H1 (cell line): ENCODE measurements around the gene FMNL2. TPM values are rescaled to one million over a fixed set of nuclear protein-coding genes. Genes with fewer than 3 reads are reported as not detected.

Experiments
- CTCF ChIA-PET: fragments of 300-600 bp; sonication (Branson Sonifier 250); formaldehyde crosslinking; loops from one replicate; lab custom pipeline; 2021; ENCODE audit not compliant: partially characterized antibody; lab: Charles Lee
- POLR2A ChIA-PET: fragments of 300-600 bp; sonication (Branson Sonifier 250); formaldehyde crosslinking; loops from one replicate; lab custom pipeline; 2021; ENCODE audit warnings: inconsistent platforms; ENCODE audit not compliant: partially characterized antibody; lab: Charles Lee
- DNase-seq, 2 experiments: peaks; one replicate each; pipeline versions ENCODE4 v3.0.0 to v3.0.0-alpha.2; 2010 to 2022; ENCODE audit warnings: low spot score in 2 of 2, low read depth in 1 of 2, mixed read lengths in 1 of 2
- FAIRE-seq: peaks from 2 replicates; lab custom pipeline; 2011; peaks lifted over from hg19 to GRCh38; lab: Jason Lieb, UNC
- H2AFZ ChIP-seq: 2 replicates; pipeline ENCODE4 v1.8.1; 2012; ENCODE audit warnings: low read length, inconsistent platforms
- H2AK5ac ChIP-seq: 2 replicates; pipeline ENCODE4 v1.6.1; 2013; ENCODE audit warnings: low read depth, low read length
- H2BK120ac ChIP-seq: replicated peaks from 2 replicates; pipeline ENCODE3; 2013; ENCODE audit warnings: low read depth, low read length, inconsistent platforms
- H2BK12ac ChIP-seq: 2 replicates; pipeline ENCODE4 v1.6.1; 2013; ENCODE audit warnings: low read depth, low read length
- H2BK15ac ChIP-seq: 2 replicates; pipeline ENCODE4 v1.6.1; 2013; ENCODE audit warnings: low read length
- H2BK20ac ChIP-seq: 2 replicates; pipeline ENCODE4 v1.6.1; 2013; ENCODE audit warnings: low read length
- H2BK5ac ChIP-seq: 2 replicates; pipeline ENCODE4 v1.6.1; 2013; ENCODE audit warnings: low read depth, low read length
- H3K14ac ChIP-seq: 2 replicates; pipeline ENCODE4 v1.6.1; 2013; ENCODE audit warnings: inconsistent platforms; ENCODE audit not compliant: insufficient read length
- H3K18ac ChIP-seq: 2 replicates; pipeline ENCODE4 v1.6.1; 2013; ENCODE audit warnings: low read length; ENCODE audit errors: extremely low read depth
- H3K23ac ChIP-seq: 2 replicates; pipeline ENCODE4 v1.6.1; 2013; ENCODE audit warnings: inconsistent platforms; ENCODE audit not compliant: insufficient read length
- H3K23me2 ChIP-seq: 2 replicates; pipeline ENCODE4 v1.6.1; 2013; ENCODE audit warnings: low read depth, low read length
- H3K27ac ChIP-seq: 2 replicates; pipeline ENCODE4 v1.6.1; 2011; ENCODE audit warnings: low read depth, low read length, inconsistent platforms
- H3K27me3 ChIP-seq, 4 experiments: replicated peaks in 1 of 4; 1 replicate in 1 of 4; 2 replicates in 3 of 4; pipeline versions ENCODE4 v1.6.1 to v1.8.1; 2011 to 2013; ENCODE audit warnings: low read length in 3 of 4, mild to moderate bottlenecking in 3 of 4, inconsistent platforms in 2 of 4, mixed read lengths in 2 of 4, moderate library complexity in 1 of 4; ENCODE audit not compliant: control insufficient read depth in 3 of 4, insufficient read depth in 3 of 4; ENCODE audit errors: extremely low read depth in 1 of 4
- H3K36me3 ChIP-seq, 4 experiments: 2 replicates each; pipeline versions ENCODE4 v1.6.1 to v1.8.1; 2011 to 2013; ENCODE audit warnings: mild to moderate bottlenecking in 4 of 4, low read length in 3 of 4, moderate library complexity in 2 of 4, control low read depth in 1 of 4, inconsistent platforms in 1 of 4; ENCODE audit not compliant: insufficient read depth in 4 of 4, control insufficient read depth in 2 of 4
- H3K4ac ChIP-seq: replicated peaks from 2 replicates; pipeline ENCODE3; 2013; ENCODE audit warnings: low read length, low read depth, mixed read lengths, inconsistent platforms; ENCODE audit not compliant: insufficient read length
- H3K4me1 ChIP-seq, 4 experiments: replicated peaks in 1 of 4; 1 replicate in 1 of 4; 2 replicates in 3 of 4; pipeline versions ENCODE4 v1.6.1 to v1.8.1; 2011 to 2013; ENCODE audit warnings: low read length in 3 of 4, inconsistent platforms in 2 of 4, mixed read lengths in 1 of 4; ENCODE audit not compliant: insufficient read depth in 4 of 4, control insufficient read depth in 3 of 4
- H3K4me2 ChIP-seq, 2 experiments: 2 replicates each; pipeline versions ENCODE4 v1.6.1 to v1.8.1; 2011 to 2013; ENCODE audit warnings: low read depth in 2 of 2, low read length in 2 of 2, control low read depth in 1 of 2, inconsistent platforms in 1 of 2, mild to moderate bottlenecking in 1 of 2; ENCODE audit not compliant: insufficient read depth in 1 of 2
- H3K4me3 ChIP-seq, 4 experiments: fragments of 200-600, 300-600 bp in 1 of 4; sonication (generic), shearing (Covaris generic), sonication (Bioruptor Twin) in 1 of 4; 2 replicates each; pipeline versions ENCODE4 v1.5.1 to v1.8.1; 2011 to 2016; ENCODE audit warnings: low read length in 4 of 4, low read depth in 3 of 4, control low read depth in 2 of 4, inconsistent platforms in 2 of 4, mild to moderate bottlenecking in 2 of 4, mixed read lengths in 1 of 4, moderate library complexity in 1 of 4; ENCODE audit not compliant: insufficient read depth in 2 of 4; ENCODE audit errors: extremely low read depth in 1 of 4
- H3K56ac ChIP-seq: replicated peaks from 2 replicates; pipeline ENCODE3; 2013; ENCODE audit warnings: low read depth, mild to moderate bottlenecking, mixed read lengths, low read length, inconsistent platforms; ENCODE audit not compliant: insufficient read length
- H3K79me1 ChIP-seq: 2 replicates; pipeline ENCODE4 v1.6.1; 2013; ENCODE audit warnings: low read depth, low read length, control low read depth
- H3K79me2 ChIP-seq, 2 experiments: 2 replicates each; pipeline versions ENCODE4 v1.6.1 to v1.8.1; 2012 to 2013; ENCODE audit warnings: low read length in 2 of 2, mild to moderate bottlenecking in 2 of 2, inconsistent platforms in 1 of 2; ENCODE audit not compliant: insufficient read depth in 2 of 2, control insufficient read depth in 1 of 2
- H3K9ac ChIP-seq, 4 experiments: replicated peaks in 1 of 4; 1 replicate in 1 of 4; 2 replicates in 3 of 4; pipeline versions ENCODE4 v1.6.1 to v1.8.1; 2011 to 2013; ENCODE audit warnings: low read depth in 3 of 4, low read length in 3 of 4, control low read depth in 2 of 4, mild to moderate bottlenecking in 2 of 4, moderate library complexity in 2 of 4, inconsistent platforms in 1 of 4; ENCODE audit errors: extremely low read depth in 1 of 4
- H3K9me3 ChIP-seq, 2 experiments: 2 replicates each; pipeline versions ENCODE4 v1.6.1 to v1.8.1; 2012 to 2013; ENCODE audit warnings: mild to moderate bottlenecking in 2 of 2, moderate library complexity in 2 of 2, control low read depth in 1 of 2, inconsistent platforms in 1 of 2, low read depth in 1 of 2, low read length in 1 of 2, mixed read lengths in 1 of 2; ENCODE audit not compliant: insufficient read depth in 2 of 2
- H4K20me1 ChIP-seq, 2 experiments: replicated peaks in 1 of 2; 2 replicates each; pipeline versions ENCODE3 to v1.8.1; 2011 to 2013; ENCODE audit warnings: inconsistent platforms in 2 of 2, low read length in 2 of 2, mild to moderate bottlenecking in 1 of 2; ENCODE audit not compliant: insufficient read depth in 2 of 2, control insufficient read depth in 1 of 2
- H4K5ac ChIP-seq: 2 replicates; pipeline ENCODE4 v1.6.1; 2013; ENCODE audit warnings: low read length, low read depth, mixed read lengths, inconsistent platforms; ENCODE audit not compliant: insufficient read length
- H4K8ac ChIP-seq: 2 replicates; pipeline ENCODE4 v1.8.0; 2013; ENCODE audit warnings: mild to moderate bottlenecking, moderate library complexity, low read length, inconsistent platforms; ENCODE audit not compliant: insufficient read depth; ENCODE audit errors: extremely low read depth
- H4K91ac ChIP-seq: replicated peaks from 2 replicates; pipeline ENCODE3; 2013; ENCODE audit warnings: low read length, mixed read lengths, inconsistent platforms; ENCODE audit not compliant: insufficient read length
- ATF3 ChIP-seq: IDR thresholded peaks from 2 replicates; pipeline ENCODE4 v1.6.1; 2011; ENCODE audit warnings: low read depth, mild to moderate bottlenecking, low read length; ENCODE audit not compliant: insufficient read depth
- BACH1 ChIP-seq: IDR thresholded peaks from 2 replicates; pipeline ENCODE4 v1.6.1; 2012; ENCODE audit warnings: low read length, improper control_type of control experiment
- CBX8 ChIP-seq: fragments of 300-800, 300-1000 bp; sonication (generic); IDR thresholded peaks from 2 replicates; pipeline ENCODE4 v1.7.1; 2016; ENCODE audit warnings: low read depth, low read length, borderline replicate concordance
- CEBPB ChIP-seq: IDR thresholded peaks from 2 replicates; pipeline ENCODE4 v1.6.1; 2012; ENCODE audit warnings: low read depth, low read length
- FOSL1 ChIP-seq: IDR thresholded peaks from 2 replicates; pipeline ENCODE4 v1.6.1; 2011; ENCODE audit warnings: mild to moderate bottlenecking, low read depth, low read length, moderate library complexity; ENCODE audit not compliant: insufficient read depth
- JUND ChIP-seq: IDR thresholded peaks from 2 replicates; pipeline ENCODE4 v1.6.1; 2011; ENCODE audit warnings: mild to moderate bottlenecking, improper control_type of control experiment, low read length
- POLR2AphosphoS5 ChIP-seq: IDR thresholded peaks from 2 replicates; pipeline ENCODE4 v1.6.1; 2011; ENCODE audit warnings: low read depth, low read length
- POU5F1 ChIP-seq: IDR thresholded peaks from 2 replicates; pipeline ENCODE4 v1.6.1; 2011; ENCODE audit warnings: low read depth, mild to moderate bottlenecking, low read length, moderate library complexity
- SIX5 ChIP-seq: IDR thresholded peaks from 2 replicates; pipeline ENCODE4 v1.6.1; 2011; ENCODE audit warnings: mild to moderate bottlenecking, low read depth, low read length
- TEAD4 ChIP-seq: IDR thresholded peaks from 2 replicates; pipeline ENCODE4 v1.6.1; 2012; ENCODE audit warnings: low read depth, low read length, inconsistent platforms, mixed read lengths
- WGBS, 2 experiments: shearing (Covaris generic) in 1 of 2; methylation state at CpG; one replicate each; pipeline versions ENCODE4 v1.1.6 to v1.1.7; 2013 to 2015; ENCODE audit warnings: low lambda C conversion rate in 2 of 2, mixed read lengths in 2 of 2, inconsistent platforms in 1 of 2, low coverage in 1 of 2, missing lambda C conversion rate in 1 of 2; ENCODE audit not compliant: insufficient replicate concordance in 2 of 2, insufficient coverage in 1 of 2, insufficient read length in 1 of 2; ENCODE audit errors: extremely low coverage in 1 of 2, missing lambda C conversion rate in 1 of 2; 5-methylcytosine and 5-hydroxymethylcytosine counted together
- polyA plus RNA-seq, 7 experiments: library from polyadenylated mRNA; depleted of rRNA in 3 of 7; stranded (reverse) in 5 of 7; unstranded in 2 of 7; fragments of >200 nt in 5 of 7; fragments of 200-250 nt in 2 of 7; gene quantifications; 1 replicate in 5 of 7; 2 replicates in 1 of 7; 4 replicates in 1 of 7; pipeline versions ENCODE4 v1.2.1 to v1.2.3, GENCODE V29; 2011 to 2013; ENCODE audit warnings: missing spikeins in 2 of 7, mixed read lengths in 2 of 7
- total RNA-seq: library from RNA; stranded (reverse); fragmentation: NEBNext Ultra II Directional; extraction: Animal tissue kit (Norgen Biotek cat#: 25700); gene quantifications from 2 replicates; pipeline ENCODE4 v1.2.1, GENCODE V29; 2021

Gene FMNL2
- total and polyA plus RNA-seq, 2 of the 8 experiments (the other 6 are each of a cell fraction or from before 2014, with no cell fraction given): 15.5 to 45.1 TPM

- no peak overlapping the region for H3K4me2 ChIP-seq
- no peak overlapping the region for H4K91ac ChIP-seq
- peaks cover 4 to 82% of the 10 kb centered on the region in 2 experiments; a peak in 3 of 4 replicates for H3K79me2 ChIP-seq
- H3K9ac ChIP-seq: no peak overlapping the region; a peak in 1 of 7 replicates
- H4K5ac ChIP-seq: no peak overlapping the region
- H3K56ac ChIP-seq: no peak overlapping the region
- no peak overlapping the region for H4K8ac ChIP-seq
- no peak overlapping the region for H3K23ac ChIP-seq
- H2BK20ac ChIP-seq: no peak overlapping the region
- TF ChIP-seq POU5F1: no peak
- TF ChIP-seq JUND: no peak
- no peak for TF ChIP-seq SIX5
- no peak for TF ChIP-seq TEAD4
- TF ChIP-seq CEBPB: no peak
- no peak for TF ChIP-seq BACH1
- TF ChIP-seq POLR2AphosphoS5: no peak
- TF ChIP-seq CBX8: no peak
- TF ChIP-seq FOSL1: no peak
- no peak for TF ChIP-seq ATF3
- no peak overlapping the region for H2AFZ ChIP-seq
- H3K18ac ChIP-seq: no peak overlapping the region
- no peak for FAIRE-seq
- ChIA-PET CTCF (interaction anchor here (0.8 to 1.3 kb wide), 6 partner anchors 12 to 273 kb away, joined by 3 to 4 read pairs (median 3); no protein-coding TSS in a partner anchor), POLR2A (interaction anchor here (0.6 to 2.3 kb wide), 3 partner anchors 16 to 347 kb away, joined by 3 to 6 read pairs (median 3); no protein-coding TSS in a partner anchor)
- H3K36me3 ChIP-seq: no peaks in the 10 kb centered on the region
- H2BK120ac ChIP-seq: no peak overlapping the region
- H4K20me1 ChIP-seq: peaks cover 1 to 2% of the 10 kb centered on the region in 2 experiments
- no peaks in the 10 kb centered on the region for H3K9me3 ChIP-seq
- H3K27me3 ChIP-seq: no peaks in the 10 kb centered on the region
- H3K23me2 ChIP-seq: peaks cover 3% of the 10 kb centered on the region; the same call in 1 of the 2 replicates
- 73% methylated on average over 3 of the region's 3 CpGs; no CpG with 5 or more reads in 1 of the 2 experiments for WGBS, 2 experiments
- no peak overlapping the region for H3K4ac ChIP-seq
- no peak overlapping the region for H2BK5ac ChIP-seq
- H2AK5ac ChIP-seq: no peak overlapping the region
- H2BK15ac ChIP-seq: no peak overlapping the region
- no peak overlapping the region for H3K14ac ChIP-seq
- no peak overlapping the region for H3K4me3 ChIP-seq
- DNase-seq: no peak
- H2BK12ac ChIP-seq: no peak overlapping the region
- peaks cover 10% of the 10 kb centered on the region for H3K79me1 ChIP-seq
- peaks cover 11 to 30% (median 21%) of the 10 kb centered on the region in 4 experiments; a peak in 5 of 7 replicates for H3K4me1 ChIP-seq
- no peak overlapping the region for H3K27ac ChIP-seq
Observed at GRCh38 chr2:152449578-152449977, 114.6 kb downstream of the FMNL2 start.
